ENCODE measurements around the gene PRM1.

- TF ChIP-seq CTCF (IDR thresholded peaks at IDR 0.05; ENCODE audit: low read depth, low read length, poor library complexity, severe bottlenecking) (no peak), EZH2phosphoT487 (IDR thresholded peaks at IDR 0.05; ENCODE audit: borderline replicate concordance, low read length) (no peak)
Measured at GRCh38 chr16:11252482-11252931, 28.6 kb downstream of the PRM1 start.

All from DOHH2 (cell line).